Endodermal cell (in vitro differentiated cells): ENCODE measurements around the gene CORO2B. TPM values are rescaled to one million over a fixed set of nuclear protein-coding genes. Genes with fewer than 3 reads are reported as not detected.

Experiments
- DNase-seq: peaks from one replicate; pipeline ENCODE4 v3.0.0-alpha.2; 2017
- H3K27ac ChIP-seq: 2 replicates; pipeline ENCODE4 v1.5.1; 2013; ENCODE audit warnings: mild to moderate bottlenecking, low read depth, low read length, moderate library complexity
- H3K27me3 ChIP-seq: 2 replicates; pipeline ENCODE4 v1.6.1; 2013; ENCODE audit warnings: mild to moderate bottlenecking, low read length, moderate library complexity; ENCODE audit not compliant: insufficient read depth, control insufficient read depth, poor library complexity, severe bottlenecking
- H3K36me3 ChIP-seq: 2 replicates; pipeline ENCODE4 v1.7.0; 2013; ENCODE audit warnings: mild to moderate bottlenecking, low read length, moderate library complexity; ENCODE audit not compliant: control insufficient read depth, insufficient read depth
- H3K4me1 ChIP-seq: one replicate; pipeline ENCODE4 v1.7.0; 2013; ENCODE audit warnings: low read length; ENCODE audit not compliant: control insufficient read depth, insufficient read depth
- H3K4me3 ChIP-seq: 2 replicates; pipeline ENCODE4 v1.5.1; 2013; ENCODE audit warnings: mild to moderate bottlenecking, low read length, moderate library complexity
- H3K9ac ChIP-seq: 2 replicates; pipeline ENCODE4 v1.6.1; 2013; ENCODE audit warnings: mild to moderate bottlenecking, low read length, moderate library complexity; ENCODE audit not compliant: poor library complexity, severe bottlenecking; ENCODE audit errors: extremely low read depth
- H3K9me3 ChIP-seq: 2 replicates; pipeline ENCODE4 v1.6.1; 2013; ENCODE audit warnings: mild to moderate bottlenecking, low read length, moderate library complexity; ENCODE audit not compliant: control insufficient read depth
- H3K27ac Mint-ChIP-seq: 2 replicates; pipeline ENCODE4 v1.8.0; 2020; ENCODE audit warnings: mixed read lengths
- H3K27me3 Mint-ChIP-seq: 2 replicates; pipeline ENCODE4 v1.8.0; 2021; ENCODE audit warnings: mild to moderate bottlenecking, mixed read lengths; ENCODE audit not compliant: insufficient read depth
- H3K36me3 Mint-ChIP-seq: 2 replicates; pipeline ENCODE4 v1.8.0; 2020; ENCODE audit warnings: low read depth, mixed read lengths
- H3K4me1 Mint-ChIP-seq: 2 replicates; pipeline ENCODE4 v1.8.0; 2020; ENCODE audit warnings: mixed read lengths
- H3K4me3 Mint-ChIP-seq: 2 replicates; pipeline ENCODE4 v1.8.0; 2020; ENCODE audit warnings: mild to moderate bottlenecking, moderate library complexity, mixed read lengths
- H3K9me3 Mint-ChIP-seq: 2 replicates; pipeline ENCODE4 v1.8.0; 2020; ENCODE audit warnings: mild to moderate bottlenecking, mixed read lengths
- CTCF ChIP-seq: fragments of 200-600 bp; sonication (generic); conservative IDR thresholded peaks from 2 replicates; pipeline ENCODE4 v1.5.0; 2021; ENCODE audit warnings: antibody characterized with exemption, mild to moderate bottlenecking
- WGBS, 2 experiments: methylation state at CpG; one replicate each; pipeline versions ENCODE4 v1.1.5 to v1.1.7; 2013; ENCODE audit warnings: missing lambda C conversion rate in 2 of 2, mixed read lengths in 1 of 2; ENCODE audit not compliant: insufficient coverage in 1 of 2, insufficient read length in 1 of 2; 5-methylcytosine and 5-hydroxymethylcytosine counted together
- total RNA-seq, 2 donors: library from RNA; stranded (reverse); fragmentation: NEBNext Ultra II Directional in 1 of 2; extraction: Animal tissue kit (Norgen Biotek cat#: 25700) in 1 of 2; gene quantifications; 2 replicates in 1 of 2; 3 replicates in 1 of 2; pipeline ENCODE4 v1.2.1, GENCODE V29; 2021

Gene CORO2B
- total RNA-seq, 2 donors from 2014 or later = 1.1 to 1.2 TPM

DNA sequence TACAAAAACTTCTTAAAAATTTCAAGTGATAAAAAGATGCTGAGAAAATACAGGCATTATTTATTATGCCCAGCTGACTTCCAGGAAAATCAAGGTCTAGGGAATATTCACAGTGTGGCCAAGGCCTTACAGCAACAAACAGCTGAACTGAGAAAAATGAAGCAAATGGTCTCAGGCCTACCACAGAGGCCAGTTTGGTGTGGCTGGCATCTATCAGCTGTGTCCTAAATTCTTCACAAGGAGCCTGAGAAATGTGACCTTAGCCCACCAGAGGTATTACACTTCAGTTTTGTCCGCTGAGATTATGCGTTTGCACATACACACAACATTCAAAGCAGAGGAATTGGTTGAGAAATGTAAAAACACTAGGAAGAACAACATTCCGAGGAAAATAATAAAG lies 164.5 kb downstream of the CORO2B start:
- Mint-ChIP-seq H3K27ac (no peak overlapping the region), H3K36me3 (no peaks in the 10 kb centered on the region), H3K9me3 (peaks cover 2% of the 10 kb centered on the region), H3K4me1 (no peaks in the 10 kb centered on the region), H3K27me3 (peaks cover 8% of the 10 kb centered on the region), H3K4me3 (no peak overlapping the region)
- Histone ChIP-seq H3K9ac (no peak overlapping the region), H3K27ac (no peak overlapping the region), H3K36me3 (no peaks in the 10 kb centered on the region), H3K27me3 (no peaks in the 10 kb centered on the region), H3K4me1 (no peaks in the 10 kb centered on the region), H3K4me3 (no peak overlapping the region), H3K9me3 (no peaks in the 10 kb centered on the region)
- no peak for DNase-seq
- 87 to 90% methylated on average over 2 to 3 of the region's 3 CpGs for WGBS, 2 experiments
- TF ChIP-seq CTCF = no peak

DNA sequence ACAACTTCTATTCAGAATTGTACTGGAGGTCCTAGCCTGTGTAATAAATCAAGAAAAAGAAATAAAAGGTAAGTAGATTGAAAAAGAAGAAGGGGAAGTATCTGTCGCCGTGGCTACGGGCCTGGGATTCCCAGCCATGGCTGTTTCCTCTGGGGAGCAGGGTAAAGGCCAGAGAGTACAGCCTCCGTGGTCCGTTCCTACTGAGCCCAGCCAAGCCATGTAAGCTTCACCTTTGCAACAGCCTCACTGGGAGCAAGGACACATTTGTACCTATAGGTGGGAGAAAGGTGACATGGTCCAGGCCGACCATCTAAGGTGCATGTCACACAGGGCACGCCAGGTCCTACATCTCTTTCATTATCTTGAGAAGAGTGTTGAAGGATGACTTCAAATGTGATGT lies 170.6 kb downstream of the CORO2B start:
- Histone ChIP-seq H3K9me3 (no peaks in the 10 kb centered on the region), H3K36me3 (no peaks in the 10 kb centered on the region), H3K27ac (no peak overlapping the region), H3K4me3 (no peak overlapping the region), H3K4me1 (no peaks in the 10 kb centered on the region), H3K27me3 (no peaks in the 10 kb centered on the region), H3K9ac (no peak overlapping the region)
- H3K4me1 Mint-ChIP-seq = no peaks in the 10 kb centered on the region
- no peaks in the 10 kb centered on the region for H3K36me3 Mint-ChIP-seq
- H3K27ac Mint-ChIP-seq = no peak overlapping the region
- DNase-seq = no peak
- H3K27me3 Mint-ChIP-seq = no peaks in the 10 kb centered on the region
- 76 to 87% methylated on average over 4 to 7 of the region's 7 CpGs for WGBS, 2 experiments
- H3K9me3 Mint-ChIP-seq = peaks cover 2% of the 10 kb centered on the region
- no peak for TF ChIP-seq CTCF
- H3K4me3 Mint-ChIP-seq = no peak overlapping the region

GRCh38 chr15:68749793-68750192 lies 171.0 kb downstream of the CORO2B start:
- H3K36me3 ChIP-seq = no peaks in the 10 kb centered on the region
- Mint-ChIP-seq H3K4me1 (no peaks in the 10 kb centered on the region), H3K27me3 (no peaks in the 10 kb centered on the region), H3K36me3 (no peaks in the 10 kb centered on the region), H3K4me3 (no peak overlapping the region), H3K9me3 (peaks cover 2% of the 10 kb centered on the region), H3K27ac (no peak overlapping the region)
- H3K27me3 ChIP-seq = no peaks in the 10 kb centered on the region
- WGBS, 2 experiments = 89 to 100% methylated on average over 2 of the region's 2 CpGs
- DNase-seq = no peak
- H3K4me3 ChIP-seq = no peak overlapping the region
- no peak for TF ChIP-seq CTCF
- no peaks in the 10 kb centered on the region for H3K9me3 ChIP-seq
- H3K9ac ChIP-seq = no peak overlapping the region
- H3K4me1 ChIP-seq = no peaks in the 10 kb centered on the region
- no peak overlapping the region for H3K27ac ChIP-seq
